ENCODE measurements around the gene IFNA7. TPM values are rescaled to one million over a fixed set of nuclear protein-coding genes. Genes with fewer than 3 reads are reported as not detected.
"Not testable (repeated sequence)": the region's sequence is repeated elsewhere in the genome, so short reads cannot be mapped to it uniquely, and the experiment has no call there.

Gene IFNA7
- total RNA-seq, 1 experiment from 2014 or later: not detected

DNA sequence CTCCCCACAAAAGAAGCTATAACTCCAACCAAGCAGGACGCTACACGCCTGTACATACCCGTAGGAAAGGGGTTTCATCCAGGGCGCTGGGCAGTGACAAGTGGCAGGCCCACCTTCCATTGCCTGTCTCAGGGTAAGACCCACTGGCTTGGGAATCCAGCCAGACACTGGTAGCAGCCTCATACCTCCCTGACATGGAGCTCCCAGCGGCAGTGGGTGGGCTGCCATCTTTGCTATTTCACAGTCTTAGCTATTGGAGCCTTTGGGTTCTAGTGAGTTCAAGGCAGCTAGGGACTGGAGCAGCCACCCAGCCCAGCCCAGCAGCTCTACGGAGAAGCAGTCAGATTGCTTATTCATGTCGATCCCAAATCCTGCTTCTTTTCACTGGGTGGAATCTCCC, 8.3 kb upstream of the IFNA7 start (continued):
- TF ChIP-seq, protein P1, sequence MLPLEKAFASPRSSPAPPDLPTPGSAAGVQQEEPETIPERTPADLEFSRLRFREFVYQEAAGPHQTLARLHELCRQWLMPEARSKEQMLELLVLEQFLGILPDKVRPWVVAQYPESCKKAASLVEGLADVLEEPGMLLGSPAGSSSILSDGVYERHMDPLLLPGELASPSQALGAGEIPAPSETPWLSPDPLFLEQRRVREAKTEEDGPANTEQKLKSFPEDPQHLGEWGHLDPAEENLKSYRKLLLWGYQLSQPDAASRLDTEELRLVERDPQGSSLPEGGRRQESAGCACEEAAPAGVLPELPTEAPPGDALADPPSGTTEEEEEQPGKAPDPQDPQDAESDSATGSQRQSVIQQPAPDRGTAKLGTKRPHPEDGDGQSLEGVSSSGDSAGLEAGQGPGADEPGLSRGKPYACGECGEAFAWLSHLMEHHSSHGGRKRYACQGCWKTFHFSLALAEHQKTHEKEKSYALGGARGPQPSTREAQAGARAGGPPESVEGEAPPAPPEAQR (CRISPR knock-in tag; IDR thresholded peaks at IDR 0.05): no peak
- TF ChIP-seq SMAD3 (CRISPR knock-in tag; IDR thresholded peaks at IDR 0.05; ENCODE audit: borderline replicate concordance) (no peak), JAZF1 (CRISPR knock-in tag; IDR thresholded peaks at IDR 0.05) (no peak), TEAD1 (CRISPR knock-in tag; IDR thresholded peaks at IDR 0.05) (no peak), HMGA2 (CRISPR knock-in tag; IDR thresholded peaks at IDR 0.05) (no peak)
- TF ChIP-seq, protein P2, sequence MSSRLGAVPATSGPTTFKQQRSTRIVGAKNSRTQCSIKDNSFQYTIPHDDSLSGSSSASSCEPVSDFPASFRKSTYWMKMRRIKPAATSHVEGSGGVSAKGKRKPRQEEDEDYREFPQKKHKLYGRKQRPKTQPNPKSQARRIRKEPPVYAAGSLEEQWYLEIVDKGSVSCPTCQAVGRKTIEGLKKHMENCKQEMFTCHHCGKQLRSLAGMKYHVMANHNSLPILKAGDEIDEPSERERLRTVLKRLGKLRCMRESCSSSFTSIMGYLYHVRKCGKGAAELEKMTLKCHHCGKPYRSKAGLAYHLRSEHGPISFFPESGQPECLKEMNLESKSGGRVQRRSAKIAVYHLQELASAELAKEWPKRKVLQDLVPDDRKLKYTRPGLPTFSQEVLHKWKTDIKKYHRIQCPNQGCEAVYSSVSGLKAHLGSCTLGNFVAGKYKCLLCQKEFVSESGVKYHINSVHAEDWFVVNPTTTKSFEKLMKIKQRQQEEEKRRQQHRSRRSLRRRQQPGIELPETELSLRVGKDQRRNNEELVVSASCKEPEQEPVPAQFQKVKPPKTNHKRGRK (CRISPR knock-in tag; IDR thresholded peaks at IDR 0.05; ENCODE audit: borderline replicate concordance): no peak
- TF ChIP-seq, protein P3, sequence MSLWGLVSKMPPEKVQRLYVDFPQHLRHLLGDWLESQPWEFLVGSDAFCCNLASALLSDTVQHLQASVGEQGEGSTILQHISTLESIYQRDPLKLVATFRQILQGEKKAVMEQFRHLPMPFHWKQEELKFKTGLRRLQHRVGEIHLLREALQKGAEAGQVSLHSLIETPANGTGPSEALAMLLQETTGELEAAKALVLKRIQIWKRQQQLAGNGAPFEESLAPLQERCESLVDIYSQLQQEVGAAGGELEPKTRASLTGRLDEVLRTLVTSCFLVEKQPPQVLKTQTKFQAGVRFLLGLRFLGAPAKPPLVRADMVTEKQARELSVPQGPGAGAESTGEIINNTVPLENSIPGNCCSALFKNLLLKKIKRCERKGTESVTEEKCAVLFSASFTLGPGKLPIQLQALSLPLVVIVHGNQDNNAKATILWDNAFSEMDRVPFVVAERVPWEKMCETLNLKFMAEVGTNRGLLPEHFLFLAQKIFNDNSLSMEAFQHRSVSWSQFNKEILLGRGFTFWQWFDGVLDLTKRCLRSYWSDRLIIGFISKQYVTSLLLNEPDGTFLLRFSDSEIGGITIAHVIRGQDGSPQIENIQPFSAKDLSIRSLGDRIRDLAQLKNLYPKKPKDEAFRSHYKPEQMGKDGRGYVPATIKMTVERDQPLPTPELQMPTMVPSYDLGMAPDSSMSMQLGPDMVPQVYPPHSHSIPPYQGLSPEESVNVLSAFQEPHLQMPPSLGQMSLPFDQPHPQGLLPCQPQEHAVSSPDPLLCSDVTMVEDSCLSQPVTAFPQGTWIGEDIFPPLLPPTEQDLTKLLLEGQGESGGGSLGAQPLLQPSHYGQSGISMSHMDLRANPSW (CRISPR knock-in tag; conservative IDR thresholded peaks at IDR 0.05; ENCODE audit: low read depth): no peak

DNA sequence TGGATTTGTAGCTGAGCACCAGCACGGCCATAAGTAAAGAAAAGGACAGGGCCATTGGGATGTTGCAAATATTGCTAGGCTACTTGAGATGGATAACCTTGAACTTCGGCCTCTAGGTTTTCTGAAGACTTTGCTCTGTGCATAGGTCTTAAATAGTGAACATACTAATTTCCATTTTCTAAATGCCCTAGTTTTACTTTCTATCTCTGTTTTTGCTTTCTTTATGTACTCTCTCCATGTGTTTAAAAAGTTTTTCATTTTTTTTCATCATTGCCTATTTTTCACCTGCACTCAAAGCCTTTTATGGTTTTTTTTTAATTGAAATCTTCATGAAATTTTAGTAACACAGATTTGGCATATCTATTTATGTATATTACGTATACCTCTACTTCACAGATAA, 5.0 kb upstream of the IFNA7 start, which contains the start of gene IFNA10:
TSS of gene IFNA10 (minus strand) at position 101 of the 400 bp plus-strand sequence. CDS start at position 55, 46 bp downstream.
- not testable (repeated sequence) for H3K4me1 Mint-ChIP-seq

DNA sequence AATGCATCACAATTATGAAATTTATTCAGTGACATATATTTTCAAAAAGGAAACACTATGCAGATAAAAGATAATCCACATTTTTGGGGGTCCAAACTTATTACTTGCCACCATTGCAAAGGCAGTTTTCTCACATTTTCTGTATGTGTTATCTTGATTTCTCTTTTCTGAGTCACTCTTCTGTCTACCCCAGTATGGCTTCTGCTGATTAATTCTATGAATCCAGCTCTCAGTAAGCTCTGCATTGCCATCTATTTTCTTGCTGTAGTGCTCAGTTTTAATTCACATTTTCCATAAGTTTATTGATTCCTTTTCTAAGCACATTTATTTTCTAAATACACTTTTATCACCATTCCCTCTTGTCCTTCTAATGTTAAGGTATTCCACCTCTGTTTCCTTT, 3.2 kb upstream of the IFNA7 start:
- DNase-seq (ENCODE audit: low spot score) (no peak), ATAC-seq (no peak)
- no peak overlapping the region for H3K4me3 Mint-ChIP-seq
- CTCF ChIA-PET: no interaction called here
- no peak for TF ChIP-seq ZNF219 (CRISPR knock-in tag; IDR thresholded peaks at IDR 0.05; ENCODE audit: borderline replicate concordance)
- TF ChIP-seq, protein P4, sequence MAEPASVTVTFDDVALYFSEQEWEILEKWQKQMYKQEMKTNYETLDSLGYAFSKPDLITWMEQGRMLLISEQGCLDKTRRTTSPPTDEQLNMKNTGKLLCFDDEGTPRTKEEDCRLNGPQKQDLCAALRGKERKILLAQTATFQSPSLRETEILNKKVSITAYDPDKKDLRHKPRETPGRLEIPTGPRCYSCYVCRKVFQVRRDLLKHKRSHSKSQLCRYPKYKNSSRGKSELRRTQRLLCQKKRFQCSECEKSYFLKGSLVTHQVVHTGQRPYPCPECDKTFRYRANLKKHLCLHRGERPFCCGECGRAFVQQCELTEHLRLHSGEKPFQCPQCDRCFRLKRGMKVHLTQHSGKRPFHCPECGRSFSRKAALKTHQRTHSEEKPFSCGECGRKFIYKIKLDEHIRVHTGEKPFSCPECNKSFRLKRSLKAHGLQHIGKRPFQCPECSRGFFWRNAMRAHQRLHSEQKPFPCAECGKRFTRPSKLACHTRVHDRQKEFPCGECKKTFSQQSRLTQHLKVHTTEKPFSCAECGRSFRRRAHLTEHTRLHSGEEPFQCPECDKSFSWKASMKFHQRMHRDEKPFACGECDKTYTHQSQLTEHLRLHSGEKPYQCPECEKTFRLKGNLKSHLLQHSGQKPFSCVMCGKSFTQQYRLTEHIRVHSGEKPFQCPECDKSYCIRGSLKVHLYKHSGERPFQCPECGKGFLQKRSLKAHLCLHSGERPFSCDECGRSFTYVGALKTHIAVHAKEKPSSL (CRISPR knock-in tag; conservative IDR thresholded peaks at IDR 0.05): no peak
- no peak for TF ChIP-seq OVOL2 (CRISPR knock-in tag; IDR thresholded peaks at IDR 0.05; ENCODE audit: borderline replicate concordance)
- TF ChIP-seq, protein P5, sequence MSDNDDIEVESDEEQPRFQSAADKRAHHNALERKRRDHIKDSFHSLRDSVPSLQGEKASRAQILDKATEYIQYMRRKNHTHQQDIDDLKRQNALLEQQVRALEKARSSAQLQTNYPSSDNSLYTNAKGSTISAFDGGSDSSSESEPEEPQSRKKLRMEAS (CRISPR knock-in tag; IDR thresholded peaks at IDR 0.05): no peak
- H3K9me3 Mint-ChIP-seq: peaks cover 6% of the 10 kb centered on the region; the same call in 1 of the 2 replicates
- no peaks in the 10 kb centered on the region for H3K4me1 Mint-ChIP-seq
- POLR2A ChIA-PET: no interaction called here
- peaks cover 7% of the 10 kb centered on the region; the same call in 1 of the 2 replicates for H3K27me3 Mint-ChIP-seq (ENCODE audit: low read depth)
- no peak overlapping the region for H3K27ac Mint-ChIP-seq
- no peaks in the 10 kb centered on the region for H3K36me3 Mint-ChIP-seq

More for the DNA sequence above, 5.0 kb upstream of the IFNA7 start, which contains the start of gene IFNA10:
- H3K9me3 Mint-ChIP-seq; CTCF ChIA-PET; H3K4me3 Mint-ChIP-seq; ATAC-seq; H3K36me3 Mint-ChIP-seq; DNase-seq (ENCODE audit: low spot score); POLR2A ChIA-PET; H3K27ac Mint-ChIP-seq; H3K27me3 Mint-ChIP-seq (ENCODE audit: low read depth): not testable (repeated sequence)
